ENCODE results near the gene ZNF606.
"Not testable (repeated sequence)": the region's sequence is repeated elsewhere in the genome, so short reads cannot be mapped to it uniquely, and the experiment has no call there.

ZNF606 gene

DNA sequence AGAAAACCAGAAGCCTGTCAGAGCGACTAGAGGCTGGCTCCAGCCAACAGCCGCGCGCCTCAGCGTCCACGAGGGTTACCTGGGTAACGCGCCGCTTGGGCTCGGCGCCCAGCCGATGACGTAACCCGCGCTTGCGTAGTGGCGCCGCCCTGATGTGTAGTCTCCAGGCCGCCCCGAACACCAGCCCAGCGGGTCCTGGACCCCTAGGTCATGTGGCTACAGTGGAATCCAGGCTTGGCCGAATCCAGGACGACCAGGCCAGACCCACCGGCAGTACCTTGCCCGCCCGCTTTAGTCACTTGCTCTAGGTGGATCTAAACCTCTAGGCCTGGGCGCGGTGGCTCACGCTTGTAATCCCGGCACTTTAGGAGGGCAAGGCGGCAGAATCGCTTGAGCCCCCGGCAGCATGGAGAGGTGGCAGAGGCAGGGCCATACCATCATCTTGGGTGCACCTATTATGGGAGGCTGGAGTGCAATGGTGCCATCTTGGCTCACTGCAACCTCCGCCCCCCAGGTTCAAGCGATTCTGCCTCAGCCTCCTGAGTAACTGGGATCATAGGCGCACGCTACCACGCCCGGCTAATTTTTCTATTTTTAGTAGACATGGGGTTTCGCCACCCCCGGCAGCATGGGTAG lies 7.2 kb upstream of the ZNF606 start:
- DNase-seq, result peak; percentile 65 to 75

DNA sequence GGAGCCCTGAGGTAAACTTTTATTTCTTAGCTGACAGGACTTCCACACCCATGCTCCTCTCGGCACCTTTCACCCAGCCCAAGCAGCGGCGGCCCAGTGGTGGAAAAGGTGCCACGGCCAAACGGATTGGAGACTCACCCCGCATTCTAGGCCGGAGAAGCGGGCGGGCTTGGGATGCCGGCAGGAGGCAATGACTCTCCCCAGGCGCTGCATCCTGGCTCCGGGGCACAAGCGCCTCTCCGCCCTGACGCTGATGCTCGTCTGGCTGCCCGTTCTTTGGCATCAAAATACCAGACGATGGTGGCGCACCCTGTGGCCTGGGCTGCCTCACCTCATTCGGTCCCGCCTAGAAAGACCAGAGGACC lies 6.7 kb upstream of the ZNF606 start:
- no peak for DNase-seq

GRCh38 chr19:58008877-58009276 lies 6.3 kb upstream of the ZNF606 start:
- not testable (repeated sequence) for DNase-seq

- no peak for DNase-seq
Observed at GRCh38 chr19:58007285-58007684, 4.7 kb upstream of the ZNF606 start.

GRCh38 chr19:58003174-58003828 lies 681 bp upstream of the ZNF606 start:
- no peak for DNase-seq

GRCh38 chr19:58001895-58002369 lies 688 bp downstream of the ZNF606 start:
- DNase-seq, result no peak

DNA sequence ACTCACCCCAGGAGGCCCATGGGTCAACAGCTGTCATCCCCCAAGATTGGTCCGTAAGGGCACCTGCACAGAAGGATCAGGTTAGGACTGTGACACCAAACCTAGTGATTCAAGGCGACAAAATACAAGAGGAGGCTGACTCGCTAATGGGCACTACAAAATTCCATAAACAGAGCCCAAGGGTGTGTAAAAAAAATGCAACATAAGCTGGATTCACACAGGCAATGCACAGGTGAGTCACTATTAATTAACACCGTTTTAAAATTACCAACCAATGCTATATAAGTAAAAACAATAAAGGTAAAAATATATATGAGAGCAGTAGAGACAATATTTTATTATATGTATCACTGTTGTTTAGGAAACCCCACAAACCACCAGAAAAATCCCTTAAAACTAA lies 1.9 kb downstream of the ZNF606 start:
- DNase-seq, result no peak

- no peak for DNase-seq
Observed at GRCh38 chr19:57992841-57993240, 9.8 kb downstream of the ZNF606 start.

- DNase-seq, result no peak
Observed at GRCh38 chr19:57978586-57979289, 23.9 kb downstream of the ZNF606 start.

DNA sequence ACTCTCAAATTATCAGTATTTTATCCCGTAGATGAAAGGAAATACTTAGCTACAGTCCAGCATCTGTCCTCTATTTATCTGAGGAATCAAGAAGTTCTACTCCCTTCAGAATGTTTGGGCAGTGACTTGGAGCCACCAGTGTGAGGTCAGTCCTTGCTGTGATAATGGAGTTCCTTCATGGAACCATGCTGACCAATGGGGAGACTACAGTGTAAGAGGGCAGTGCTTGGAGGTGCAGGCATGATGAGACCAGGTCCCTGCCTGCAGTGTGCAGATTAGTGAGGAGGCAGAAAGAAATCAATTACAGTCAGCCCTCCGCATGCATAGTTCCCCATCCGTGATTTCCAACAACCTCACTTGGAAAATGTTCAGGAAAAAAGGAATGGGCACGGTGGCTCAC lies 28.2 kb downstream of the ZNF606 start, which contains the start of gene C19orf18:
TSS of gene C19orf18 (minus strand) at position 101 of the 400 bp plus-strand sequence. CDS start 102 bp downstream, outside the sequence.
- no peak for DNase-seq

GRCh38 chr19:57964761-57965160 lies 37.9 kb downstream of the ZNF606 start:
- DNase-seq, result no peak

GRCh38 chr19:57961785-57962184 lies 40.8 kb downstream of the ZNF606 start:
- DNase-seq, result no peak

DNA sequence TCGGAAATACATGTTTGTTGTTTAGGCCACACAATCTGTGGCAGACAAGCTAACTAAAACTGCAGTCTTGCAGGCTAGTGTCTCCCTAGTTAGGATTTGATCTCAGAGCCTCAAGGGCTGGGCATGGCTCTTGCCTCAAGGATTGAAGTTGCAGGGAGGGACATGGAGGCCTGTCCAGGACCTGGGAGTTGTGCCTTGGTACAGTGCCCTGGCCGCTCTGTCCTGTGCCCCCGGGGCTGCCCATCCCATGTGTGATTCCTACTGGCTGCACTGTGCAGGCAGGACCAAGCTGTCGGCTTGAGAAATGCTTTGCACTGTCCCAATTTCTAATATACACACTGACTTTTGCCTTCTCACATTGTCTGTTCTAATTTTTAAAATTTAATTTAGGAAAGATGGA lies 47.6 kb downstream of the ZNF606 start:
- no peak for DNase-seq

GRCh38 chr19:57949702-57950101 lies 52.9 kb downstream of the ZNF606 start:
- no peak for DNase-seq

DNA sequence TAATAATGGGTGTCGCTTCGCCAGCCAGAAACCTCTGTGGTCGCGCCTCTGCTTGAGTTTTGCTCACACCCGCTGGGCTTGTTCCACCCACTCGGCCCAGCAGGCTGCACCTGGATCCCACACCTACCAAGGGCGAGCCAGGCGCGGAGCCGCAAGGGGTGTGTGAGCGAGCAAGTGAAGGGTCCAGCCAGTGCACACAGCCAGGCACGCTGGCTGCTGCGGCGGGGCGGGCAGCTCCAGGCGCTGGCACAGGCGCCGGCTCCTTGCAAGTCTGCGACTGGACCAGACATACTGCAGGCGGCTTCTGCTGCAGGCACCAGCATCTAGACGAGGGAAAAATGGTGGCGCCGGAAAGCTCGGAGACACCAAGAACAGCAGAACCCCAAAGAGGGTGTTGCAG lies 53.3 kb downstream of the ZNF606 start:
- DNase-seq, result no peak

GRCh38 chr19:57947419-57948134 lies 55.0 kb downstream of the ZNF606 start, which contains the start of gene ZNF256:
ZNF256 (minus strand) TSS chr19:57947706; CDS start chr19:57947474, 232 bp downstream.
- DNase-seq, result peak; percentile 92 to 94

DNA sequence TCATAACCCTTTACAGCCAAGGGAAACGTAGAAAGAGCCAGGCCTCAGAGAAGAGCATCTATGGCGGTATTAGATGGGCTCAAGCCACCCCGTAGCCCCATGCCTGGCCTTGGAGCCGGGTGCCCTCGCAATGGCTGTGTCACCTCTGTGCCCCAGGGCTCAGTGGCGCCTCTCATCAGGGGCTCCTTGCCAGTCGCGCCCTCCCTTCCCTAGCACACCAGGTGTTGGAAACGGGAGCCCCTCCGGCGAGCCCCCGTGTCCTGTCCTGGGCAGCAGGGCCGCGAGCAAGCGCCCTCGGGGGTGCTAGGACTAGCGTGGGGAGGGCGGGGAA lies 55.6 kb downstream of the ZNF606 start:
- no peak for DNase-seq

- no peak for DNase-seq
Observed at GRCh38 chr19:57946316-57946715, 56.3 kb downstream of the ZNF606 start.

GRCh38 chr19:57941593-57941992 lies 61.0 kb downstream of the ZNF606 start:
- no peak for DNase-seq

DNA sequence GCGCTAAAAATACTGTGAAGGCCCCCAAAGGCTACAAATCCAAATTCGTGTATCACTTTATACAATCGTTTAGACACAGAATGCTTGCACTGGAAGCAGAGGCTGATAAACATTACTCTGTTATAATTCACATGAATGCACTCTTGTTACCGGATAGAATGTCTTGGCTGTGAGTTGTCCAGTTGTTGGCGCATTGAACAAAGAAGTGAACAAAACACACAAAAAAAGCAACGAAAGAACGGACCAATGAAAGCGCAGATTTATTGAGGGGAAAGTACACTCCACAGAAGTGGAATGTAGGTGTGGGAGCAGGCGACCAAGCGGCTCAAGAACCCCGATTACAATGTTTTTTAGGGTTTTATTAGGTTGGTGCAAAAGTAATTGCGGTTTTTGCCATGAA lies 66.9 kb downstream of the ZNF606 start:
- DNase-seq, result no peak

GRCh38 chr19:57934820-57935665 lies 67.6 kb downstream of the ZNF606 start, which contains the start of gene ZNF418:
ZNF418 (minus strand) TSS chr19:57935402; CDS start chr19:57933822, 1,580 bp downstream.
- peak; percentile 43 to 50 for DNase-seq

DNA sequence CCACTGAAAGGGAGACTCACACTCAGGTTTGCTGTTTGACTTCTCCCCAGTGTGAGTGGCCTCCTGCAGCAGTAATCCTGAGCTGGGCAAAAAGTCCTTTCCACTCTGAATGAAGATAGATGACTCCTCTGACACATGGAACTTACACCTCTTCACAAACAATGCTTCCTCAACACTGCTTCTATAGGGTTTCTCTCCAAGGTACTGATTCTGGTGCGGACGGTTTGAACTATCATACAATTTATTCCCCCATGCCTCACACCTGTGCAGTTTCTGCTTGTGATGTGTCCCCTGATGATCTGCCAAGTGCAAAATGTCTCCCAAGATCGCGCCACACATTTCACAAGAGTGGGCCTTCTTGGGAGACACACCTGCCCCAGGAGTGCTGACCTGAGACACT lies 75.0 kb downstream of the ZNF606 start:
- no peak for DNase-seq
